Hepatocyte (in vitro differentiated cells): ENCODE results near the gene SPAAR. TPM values are rescaled to one million over a fixed set of nuclear protein-coding genes. Genes with fewer than 3 reads are reported as not detected.

Experiments used
- DNase-seq: peaks from one replicate; pipeline ENCODE4 v3.0.0-alpha.2; 2016; ENCODE audit warnings: low spot score
- H2AFZ ChIP-seq: fragments of 200-600 bp; sonication (generic); 2 replicates; pipeline ENCODE4 v1.6.0; 2016; ENCODE audit warnings: antibody characterized with exemption, mild to moderate bottlenecking
- H3K27ac ChIP-seq: fragments of 200-600 bp; sonication (generic); 2 replicates; pipeline ENCODE4 v1.5.1; 2016; ENCODE audit warnings: mild to moderate bottlenecking
- H3K27me3 ChIP-seq: fragments of 200-600 bp; sonication (generic); 2 replicates; pipeline ENCODE4 v1.6.1; 2016
- H3K36me3 ChIP-seq: fragments of 200-600 bp; sonication (generic); replicated peaks from 2 replicates; pipeline ENCODE4 v1.5.1; 2016; ENCODE audit warnings: low read depth; ENCODE audit not compliant: insufficient read depth
- H3K4me1 ChIP-seq: fragments of 200-600 bp; sonication (generic); 2 replicates; pipeline ENCODE4 v1.5.1; 2016; ENCODE audit warnings: mild to moderate bottlenecking, moderate library complexity; ENCODE audit not compliant: insufficient read depth
- H3K4me2 ChIP-seq: fragments of 200-600 bp; sonication (generic); 2 replicates; pipeline ENCODE4 v1.6.0; 2016
- H3K4me3 ChIP-seq: fragments of 200-600 bp; sonication (generic); 2 replicates; pipeline ENCODE4 v1.5.1; 2016; ENCODE audit warnings: mild to moderate bottlenecking
- H3K79me2 ChIP-seq: fragments of 200-600 bp; sonication (generic); 2 replicates; pipeline ENCODE4 v1.6.0; 2017; ENCODE audit warnings: mild to moderate bottlenecking
- H3K9me2 ChIP-seq: fragments of 200-600 bp; sonication (generic); replicated peaks from 2 replicates; pipeline ENCODE4 v1.6.0; 2017; ENCODE audit warnings: mild to moderate bottlenecking; ENCODE audit not compliant: insufficient read depth
- H3K9me3 ChIP-seq: fragments of 200-600 bp; sonication (generic); 2 replicates; pipeline ENCODE4 v1.5.1; 2016; ENCODE audit warnings: low read depth, mild to moderate bottlenecking
- H4K20me1 ChIP-seq: fragments of 200-600 bp; sonication (generic); 2 replicates; pipeline ENCODE4 v1.6.0; 2016; ENCODE audit warnings: mild to moderate bottlenecking; ENCODE audit not compliant: insufficient read depth, poor library complexity, severe bottlenecking
- CTCF ChIP-seq: fragments of 200-600 bp; sonication (generic); IDR thresholded peaks from 2 replicates; pipeline ENCODE4 v1.5.1; 2016; ENCODE audit warnings: antibody characterized with exemption, mild to moderate bottlenecking; ENCODE audit not compliant: poor library complexity
- EZH2 ChIP-seq: fragments of 200-600 bp; sonication (generic); IDR thresholded peaks from 2 replicates; pipeline ENCODE4 v1.6.1; 2016; ENCODE audit warnings: antibody characterized with exemption, mild to moderate bottlenecking, borderline replicate concordance
- EZH2phosphoT487 ChIP-seq: fragments of 200-600 bp; sonication (generic); IDR thresholded peaks from one replicate; pipeline ENCODE4 v1.6.1; 2018; ENCODE audit warnings: antibody characterized with exemption, mild to moderate bottlenecking, low read depth, moderate library complexity; ENCODE audit not compliant: unreplicated experiment, severe bottlenecking
- WGBS: methylation state at CpG from one replicate; pipeline ENCODE4 v1.1.6; 2016; ENCODE audit warnings: low lambda C conversion rate; ENCODE audit errors: missing lambda C conversion rate; 5-methylcytosine and 5-hydroxymethylcytosine counted together
- polyA plus RNA-seq: library from polyadenylated mRNA; unstranded; fragments of >200 nt; fragmentation: Nextera tagmentation; extraction: Ambion mirVana; gene quantifications from 2 replicates; pipeline ENCODE4 v1.2.1, GENCODE V29; 2016
- total RNA-seq: library from RNA; depleted of rRNA; stranded (reverse); fragments of >200 nt; gene quantifications from 2 replicates; pipeline ENCODE4 v1.2.3, GENCODE V29; 2014

Gene SPAAR
- total and polyA plus RNA-seq, 2 experiments from 2014 or later = not detected

GRCh38 chr9:35918780-35919179 is 9.5 kb downstream of the SPAAR start:
- H3K4me1 ChIP-seq = peaks cover 28% of the 10 kb centered on the region
- no peaks in the 10 kb centered on the region for H3K27me3 ChIP-seq
- no peaks in the 10 kb centered on the region for H3K9me2 ChIP-seq
- no peaks in the 10 kb centered on the region for H3K9me3 ChIP-seq
- peak overlapping the region; percentile 27 for H3K4me2 ChIP-seq
- no peak for DNase-seq
- H3K36me3 ChIP-seq = no peaks in the 10 kb centered on the region
- WGBS = 91% methylated on average over 3 of the region's 3 CpGs
- H3K79me2 ChIP-seq = no peaks in the 10 kb centered on the region
- H3K27ac ChIP-seq = peak overlapping the region; percentile 87
- no peaks in the 10 kb centered on the region for H4K20me1 ChIP-seq
- TF ChIP-seq CTCF (no peak), EZH2phosphoT487 (no peak), EZH2 (no peak)
- no peak overlapping the region for H2AFZ ChIP-seq
- H3K4me3 ChIP-seq = no peak overlapping the region

GRCh38 chr9:35919212-35920008 is 10.1 kb downstream of the SPAAR start:
- no peaks in the 10 kb centered on the region for H3K36me3 ChIP-seq
- peak overlapping the region; percentile 27 for H3K4me2 ChIP-seq
- H2AFZ ChIP-seq = no peak overlapping the region
- H3K4me1 ChIP-seq = peaks cover 28% of the 10 kb centered on the region
- TF ChIP-seq EZH2phosphoT487 = no peak
- TF ChIP-seq EZH2 = no peak
- no peak for TF ChIP-seq CTCF
- 75% methylated on average over 3 of the region's 3 CpGs for WGBS
- no peaks in the 10 kb centered on the region for H4K20me1 ChIP-seq
- no peak overlapping the region for H3K4me3 ChIP-seq
- DNase-seq = no peak
- H3K27ac ChIP-seq = peak overlapping the region; percentile 87
- no peaks in the 10 kb centered on the region for H3K9me2 ChIP-seq
- H3K79me2 ChIP-seq = no peaks in the 10 kb centered on the region
- no peaks in the 10 kb centered on the region for H3K9me3 ChIP-seq
- no peaks in the 10 kb centered on the region for H3K27me3 ChIP-seq

GRCh38 chr9:35920051-35920620 is 10.8 kb downstream of the SPAAR start:
- TF ChIP-seq CTCF = peak; percentile 7
- no peak for TF ChIP-seq EZH2phosphoT487
- Histone ChIP-seq H3K4me2 (peak overlapping the region; percentile 27), H3K4me3 (no peak overlapping the region), H3K9me2 (no peaks in the 10 kb centered on the region), H3K9me3 (no peaks in the 10 kb centered on the region), H3K36me3 (no peaks in the 10 kb centered on the region), H3K27me3 (no peaks in the 10 kb centered on the region), H3K4me1 (peaks cover 23% of the 10 kb centered on the region), H3K27ac (peak overlapping the region; percentile 87), H4K20me1 (no peaks in the 10 kb centered on the region), H2AFZ (no peak overlapping the region), H3K79me2 (no peaks in the 10 kb centered on the region)
- DNase-seq = peak; percentile 68
- WGBS = 71% methylated on average over 4 of the region's 4 CpGs
